ENCODE data around the gene LVRN. TPM values are rescaled to one million over a fixed set of nuclear protein-coding genes. Genes with fewer than 3 reads are reported as not detected.

Gene LVRN
- total RNA-seq, 2 experiments from 2014 or later = 0.10 TPM; not detected in 1

- no peak for DNase-seq
- Mint-ChIP-seq H3K4me1 (ENCODE audit: low read depth) (no peaks in the 10 kb centered on the region), H3K27ac (no peak overlapping the region), H3K27me3 (peaks cover 10% of the 10 kb centered on the region), H3K9me3 (no peaks in the 10 kb centered on the region), H3K36me3 (no peaks in the 10 kb centered on the region), H3K4me3 (no peak overlapping the region)
- ChIA-PET CTCF (no interaction called here), POLR2A (no interaction called here)
- intact Hi-C loops (cut with micrococcal nuclease) = no loop called here
These were observed 47.5 kb downstream of the LVRN start for GRCh38 chr5:116009806-116010205.

- intact Hi-C loops (cut with micrococcal nuclease) = no loop called here
- no peaks in the 10 kb centered on the region for H3K9me3 Mint-ChIP-seq
- H3K36me3 Mint-ChIP-seq = no peaks in the 10 kb centered on the region
- DNase-seq = no peak
- H3K4me3 Mint-ChIP-seq = no peak overlapping the region
- H3K4me1 Mint-ChIP-seq (ENCODE audit: low read depth) = no peaks in the 10 kb centered on the region
- POLR2A ChIA-PET = no interaction called here
- CTCF ChIA-PET = no interaction called here
- peaks cover 10% of the 10 kb centered on the region for H3K27me3 Mint-ChIP-seq
- no peak overlapping the region for H3K27ac Mint-ChIP-seq
These were observed 48.8 kb downstream of the LVRN start for GRCh38 chr5:116011046-116011445.

- Mint-ChIP-seq H3K4me1 (ENCODE audit: low read depth) (no peaks in the 10 kb centered on the region), H3K27ac (no peak overlapping the region), H3K9me3 (no peaks in the 10 kb centered on the region), H3K27me3 (peaks cover 10% of the 10 kb centered on the region), H3K4me3 (no peak overlapping the region), H3K36me3 (no peaks in the 10 kb centered on the region)
- intact Hi-C loops (cut with micrococcal nuclease) = no loop called here
- no peak for DNase-seq
- ChIA-PET POLR2A (no interaction called here), CTCF (no interaction called here)
These were observed 51.0 kb downstream of the LVRN start for GRCh38 chr5:116013207-116013785.

GRCh38 chr5:116013936-116014335 is 51.7 kb downstream of the LVRN start:
- DNase-seq = no peak
- Mint-ChIP-seq H3K4me1 (ENCODE audit: low read depth) (no peaks in the 10 kb centered on the region), H3K4me3 (no peak overlapping the region), H3K9me3 (no peaks in the 10 kb centered on the region), H3K27ac (no peak overlapping the region), H3K27me3 (peaks cover 10% of the 10 kb centered on the region), H3K36me3 (no peaks in the 10 kb centered on the region)
- intact Hi-C loops (cut with micrococcal nuclease) = no loop called here
- CTCF ChIA-PET = no interaction called here
- POLR2A ChIA-PET = no interaction called here

GRCh38 chr5:116023619-116024018 is 61.3 kb downstream of the LVRN start:
- CTCF ChIA-PET = no interaction called here
- intact Hi-C loops (cut with micrococcal nuclease) = no loop called here
- H3K27me3 Mint-ChIP-seq = peaks cover 3% of the 10 kb centered on the region

GRCh38 chr5:116025866-116026265 is 63.6 kb downstream of the LVRN start:
- no peaks in the 10 kb centered on the region for H3K36me3 Mint-ChIP-seq
- ChIA-PET POLR2A (no interaction called here), CTCF (no interaction called here)
- no peak overlapping the region for H3K4me3 Mint-ChIP-seq
- H3K4me1 Mint-ChIP-seq (ENCODE audit: low read depth) = no peaks in the 10 kb centered on the region
- peaks cover 7% of the 10 kb centered on the region for H3K27me3 Mint-ChIP-seq
- intact Hi-C loops (cut with micrococcal nuclease) = no loop called here
- DNase-seq = no peak
- no peak overlapping the region for H3K27ac Mint-ChIP-seq
- no peaks in the 10 kb centered on the region for H3K9me3 Mint-ChIP-seq

More at GRCh38 chr5:116023619-116024018, 61.3 kb downstream of the LVRN start:
- H3K4me3 Mint-ChIP-seq = no peak overlapping the region
- DNase-seq = no peak
- H3K27ac Mint-ChIP-seq = no peak overlapping the region
- no peaks in the 10 kb centered on the region for H3K9me3 Mint-ChIP-seq
- POLR2A ChIA-PET = no interaction called here
- H3K36me3 Mint-ChIP-seq = no peaks in the 10 kb centered on the region
- no peaks in the 10 kb centered on the region for H3K4me1 Mint-ChIP-seq (ENCODE audit: low read depth)

GRCh38 chr5:116032094-116032517 is 69.8 kb downstream of the LVRN start, which contains the start of gene ARL14EPL:
Gene ARL14EPL, plus strand, starts transcription at chr5:116032472. Its CDS starts 18,994 bp downstream, at chr5:116051466.
- intact Hi-C loops (cut with micrococcal nuclease) = no loop called here
- Mint-ChIP-seq H3K4me3 (no peak within 1 kb of the TSS), H3K36me3 (no peaks in the 10 kb centered on the region), H3K9me3 (no peaks in the 10 kb centered on the region), H3K27me3 (peaks cover 18% of the 10 kb centered on the region), H3K4me1 (ENCODE audit: low read depth) (no peaks in the 10 kb centered on the region), H3K27ac (no peak within 1 kb of the TSS)
- ChIA-PET CTCF (no interaction called here), POLR2A (no interaction called here)
- DNase-seq = no peak

- peaks cover 18% of the 10 kb centered on the region for H3K27me3 Mint-ChIP-seq
- H3K9me3 Mint-ChIP-seq = no peaks in the 10 kb centered on the region
- intact Hi-C loops (cut with micrococcal nuclease) = no loop called here
- POLR2A ChIA-PET = no interaction called here
- H3K4me3 Mint-ChIP-seq = no peak overlapping the region
- no peaks in the 10 kb centered on the region for H3K4me1 Mint-ChIP-seq (ENCODE audit: low read depth)
- H3K27ac Mint-ChIP-seq = no peak overlapping the region
- H3K36me3 Mint-ChIP-seq = no peaks in the 10 kb centered on the region
- no peak for DNase-seq
- CTCF ChIA-PET = interaction anchor here (0.6 kb wide), 1 partner anchor 788 kb away, joined by 4 read pairs; no protein-coding TSS in a partner anchor
These were observed 70.7 kb downstream of the LVRN start for GRCh38 chr5:116032991-116033390.

- CTCF ChIA-PET = no interaction called here
- H3K27ac Mint-ChIP-seq = no peak overlapping the region
- intact Hi-C loops (cut with micrococcal nuclease) = no loop called here
These were observed 72.8 kb downstream of the LVRN start for GRCh38 chr5:116035123-116035522.

GRCh38 chr5:116037236-116037822 is 75.1 kb downstream of the LVRN start:
- H3K36me3 Mint-ChIP-seq = no peaks in the 10 kb centered on the region
- CTCF ChIA-PET = no interaction called here
- no peak for DNase-seq
- H3K4me3 Mint-ChIP-seq = no peak overlapping the region
- intact Hi-C loops (cut with micrococcal nuclease) = no loop called here
- POLR2A ChIA-PET = no interaction called here
- peaks cover 23% of the 10 kb centered on the region for H3K27me3 Mint-ChIP-seq
- no peaks in the 10 kb centered on the region for H3K4me1 Mint-ChIP-seq (ENCODE audit: low read depth)
- H3K9me3 Mint-ChIP-seq = no peaks in the 10 kb centered on the region
- no peak overlapping the region for H3K27ac Mint-ChIP-seq

More at GRCh38 chr5:116035123-116035522, 72.8 kb downstream of the LVRN start:
- POLR2A ChIA-PET = no interaction called here
- H3K27me3 Mint-ChIP-seq = peaks cover 22% of the 10 kb centered on the region
- H3K4me1 Mint-ChIP-seq (ENCODE audit: low read depth) = no peaks in the 10 kb centered on the region
- H3K9me3 Mint-ChIP-seq = no peaks in the 10 kb centered on the region
- H3K4me3 Mint-ChIP-seq = no peak overlapping the region
- no peaks in the 10 kb centered on the region for H3K36me3 Mint-ChIP-seq
- DNase-seq = no peak

GRCh38 chr5:116038817-116039216 is 76.5 kb downstream of the LVRN start:
- Mint-ChIP-seq H3K36me3 (no peaks in the 10 kb centered on the region), H3K27me3 (peaks cover 23% of the 10 kb centered on the region), H3K9me3 (no peaks in the 10 kb centered on the region), H3K4me1 (ENCODE audit: low read depth) (no peaks in the 10 kb centered on the region), H3K4me3 (no peak overlapping the region), H3K27ac (no peak overlapping the region)
- DNase-seq = no peak
- intact Hi-C loops (cut with micrococcal nuclease) = no loop called here
- ChIA-PET CTCF (no interaction called here), POLR2A (no interaction called here)

GRCh38 chr5:116042375-116042774 is 80.1 kb downstream of the LVRN start:
- H3K36me3 Mint-ChIP-seq = no peaks in the 10 kb centered on the region
- no peak for DNase-seq
- no peaks in the 10 kb centered on the region for H3K9me3 Mint-ChIP-seq
- POLR2A ChIA-PET = no interaction called here
- H3K4me3 Mint-ChIP-seq = no peak overlapping the region
- H3K27ac Mint-ChIP-seq = no peak overlapping the region
- intact Hi-C loops (cut with micrococcal nuclease) = no loop called here
- H3K4me1 Mint-ChIP-seq (ENCODE audit: low read depth) = no peaks in the 10 kb centered on the region
- CTCF ChIA-PET = no interaction called here
- H3K27me3 Mint-ChIP-seq = peaks cover 11% of the 10 kb centered on the region

- ChIA-PET CTCF (interaction anchor here (0.6 kb wide), 1 partner anchor 25 kb away, joined by 3 read pairs; no protein-coding TSS in a partner anchor), POLR2A (no interaction called here)
- H3K27me3 Mint-ChIP-seq = peaks cover 10% of the 10 kb centered on the region
- H3K36me3 Mint-ChIP-seq = no peaks in the 10 kb centered on the region
- no peaks in the 10 kb centered on the region for H3K4me1 Mint-ChIP-seq (ENCODE audit: low read depth)
- intact Hi-C loops (cut with micrococcal nuclease) = no loop called here
- no peak overlapping the region for H3K27ac Mint-ChIP-seq
- no peak for DNase-seq
- no peak overlapping the region for H3K4me3 Mint-ChIP-seq
- H3K9me3 Mint-ChIP-seq = no peaks in the 10 kb centered on the region
These were observed 81.8 kb downstream of the LVRN start for GRCh38 chr5:116044073-116044472.

All from activated CD4-positive, alpha-beta memory T cell treated with anti-CD3 and anti-CD28 coated beads for 36 hours (primary cell).